Superior temporal gyrus (tissue), 1 donor: ENCODE data around the gene PPP6R3.

ENCODE experiments used
- DNase-seq: peaks from one replicate; pipeline ENCODE4 v3.0.0-alpha.2; 2016; ENCODE audit errors: extremely low spot score

Gene PPP6R3

GRCh38 chr11:68650801-68651200 lies 190.2 kb downstream of the PPP6R3 start:
- DNase-seq: no peak

GRCh38 chr11:68651208-68651984 lies 190.8 kb downstream of the PPP6R3 start:
- DNase-seq: no peak

GRCh38 chr11:68651985-68652682 lies 191.6 kb downstream of the PPP6R3 start:
- DNase-seq: no peak

- no peak for DNase-seq
Measured at GRCh38 chr11:68652683-68653156, 192.2 kb downstream of the PPP6R3 start.

GRCh38 chr11:68653486-68654430 lies 193.2 kb downstream of the PPP6R3 start:
- no peak for DNase-seq

- DNase-seq: no peak
Measured at GRCh38 chr11:68654978-68655377, 194.4 kb downstream of the PPP6R3 start.

- no peak for DNase-seq
Measured at GRCh38 chr11:68655406-68655805, 194.9 kb downstream of the PPP6R3 start.

GRCh38 chr11:68655806-68656205 lies 195.3 kb downstream of the PPP6R3 start:
- DNase-seq: no peak

GRCh38 chr11:68657021-68657780 lies 196.6 kb downstream of the PPP6R3 start:
- DNase-seq: no peak

GRCh38 chr11:68658097-68658496 lies 197.5 kb downstream of the PPP6R3 start:
- no peak for DNase-seq

GRCh38 chr11:68658661-68659060 lies 198.1 kb downstream of the PPP6R3 start:
- no peak for DNase-seq

GRCh38 chr11:68659158-68659921 lies 198.8 kb downstream of the PPP6R3 start:
- peak; percentile 18 for DNase-seq

- DNase-seq: no peak
Measured at GRCh38 chr11:68660066-68660810, 199.7 kb downstream of the PPP6R3 start.

GRCh38 chr11:68661014-68661413 lies 200.5 kb downstream of the PPP6R3 start:
- no peak for DNase-seq

GRCh38 chr11:68661697-68662603 lies 201.4 kb downstream of the PPP6R3 start:
- DNase-seq: no peak

GRCh38 chr11:68663482-68664010 lies 203.0 kb downstream of the PPP6R3 start:
- no peak for DNase-seq

GRCh38 chr11:68664141-68664540 lies 203.6 kb downstream of the PPP6R3 start:
- DNase-seq: no peak

- DNase-seq: no peak
Measured at GRCh38 chr11:68664906-68665305, 204.4 kb downstream of the PPP6R3 start.
